HUES48 (cell line): ENCODE results near the gene ZNF664.
"Not testable (repeated sequence)": the region's sequence is repeated elsewhere in the genome, so short reads cannot be mapped to it uniquely, and the experiment has no call there.

Experiments
- H3K27ac ChIP-seq: one replicate; pipeline ENCODE4 v1.7.0; 2013; ENCODE audit warnings: low read depth, low read length, inconsistent platforms
- H3K27me3 ChIP-seq: 2 replicates; pipeline ENCODE4 v1.6.1; 2013; ENCODE audit warnings: mild to moderate bottlenecking, low read length; ENCODE audit not compliant: control insufficient read depth, insufficient read depth
- H3K36me3 ChIP-seq: 2 replicates; pipeline ENCODE4 v1.6.1; 2013; ENCODE audit warnings: low read length; ENCODE audit not compliant: control insufficient read depth, insufficient read depth
- H3K4me1 ChIP-seq: 2 replicates; pipeline ENCODE4 v1.6.1; 2013; ENCODE audit warnings: mild to moderate bottlenecking, low read length; ENCODE audit not compliant: control insufficient read depth, insufficient read depth
- H3K4me3 ChIP-seq: 2 replicates; pipeline ENCODE4 v1.5.1; 2013; ENCODE audit warnings: mild to moderate bottlenecking, low read depth, low read length
- H3K9ac ChIP-seq: 2 replicates; pipeline ENCODE4 v1.6.1; 2013; ENCODE audit warnings: mild to moderate bottlenecking, low read depth, low read length, moderate library complexity
- H3K9me3 ChIP-seq: 2 replicates; pipeline ENCODE4 v1.6.1; 2013; ENCODE audit warnings: low read length; ENCODE audit not compliant: control insufficient read depth, insufficient read depth

The ZNF664 gene

GRCh38 chr12:123942911-123943648 lies 29.9 kb upstream of the ZNF664 start:
- Histone ChIP-seq H3K9me3 (no peaks in the 10 kb centered on the region), H3K4me1 (no peaks in the 10 kb centered on the region), H3K27me3 (peaks cover 8% of the 10 kb centered on the region; the same call in 1 of the 2 replicates), H3K27ac (no peak overlapping the region), H3K9ac (no peak overlapping the region), H3K36me3 (no peaks in the 10 kb centered on the region), H3K4me3 (no peak overlapping the region)

DNA sequence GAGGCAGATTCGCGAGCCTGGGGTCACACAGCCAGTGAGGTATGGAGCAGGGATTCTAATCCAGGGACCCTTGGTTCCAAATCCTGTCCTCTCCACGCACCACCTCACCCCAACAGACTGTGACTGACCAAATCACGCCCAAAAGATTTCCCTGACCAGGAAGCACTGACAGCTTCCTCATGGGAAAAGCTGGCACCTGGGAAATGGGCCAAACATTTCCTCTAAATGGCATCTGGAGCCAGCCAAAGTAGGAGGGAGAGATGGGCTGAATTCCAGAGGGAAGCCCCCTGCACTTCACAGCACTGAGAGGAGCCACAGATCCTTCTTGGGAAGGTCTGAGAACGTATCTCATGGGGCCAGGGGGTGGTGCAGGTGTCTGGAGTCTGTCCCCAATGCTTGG lies 29.2 kb upstream of the ZNF664 start:
- Histone ChIP-seq H3K36me3 (no peaks in the 10 kb centered on the region), H3K4me1 (no peaks in the 10 kb centered on the region), H3K27me3 (peaks cover 8% of the 10 kb centered on the region; the same call in 1 of the 2 replicates), H3K4me3 (no peak overlapping the region), H3K9ac (no peak overlapping the region), H3K27ac (no peak overlapping the region), H3K9me3 (no peaks in the 10 kb centered on the region)

DNA sequence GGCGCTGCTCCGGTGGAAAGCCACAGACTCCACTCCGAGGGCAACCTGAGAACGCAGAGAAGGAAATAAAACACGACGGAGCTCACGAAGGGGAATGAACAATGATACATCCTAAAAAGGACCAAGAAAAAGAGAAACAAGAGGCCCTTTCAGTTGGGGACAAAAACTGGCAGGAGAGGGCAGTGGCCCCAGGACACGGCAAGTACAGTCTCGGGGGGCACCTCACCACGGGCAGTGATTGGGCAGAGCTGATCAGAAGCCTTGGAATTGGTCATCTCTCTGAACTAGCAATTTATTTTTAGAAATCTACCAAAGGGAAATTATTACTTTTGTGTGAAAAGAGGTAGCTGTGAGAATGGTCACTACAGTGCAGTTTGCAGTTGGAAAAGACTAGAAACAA lies 28.3 kb upstream of the ZNF664 start:
- Histone ChIP-seq H3K4me3 (no peak overlapping the region), H3K36me3 (no peaks in the 10 kb centered on the region), H3K4me1 (no peaks in the 10 kb centered on the region), H3K9me3 (no peaks in the 10 kb centered on the region), H3K27me3 (peaks cover 10% of the 10 kb centered on the region; the same call in 1 of the 2 replicates), H3K27ac (no peak overlapping the region), H3K9ac (no peak overlapping the region)

GRCh38 chr12:123945287-123946151 lies 27.5 kb upstream of the ZNF664 start:
- Histone ChIP-seq H3K9me3 (no peaks in the 10 kb centered on the region), H3K36me3 (no peaks in the 10 kb centered on the region), H3K27me3 (peaks cover 11% of the 10 kb centered on the region; the same call in 1 of the 2 replicates), H3K9ac (no peak overlapping the region), H3K4me1 (no peaks in the 10 kb centered on the region), H3K4me3 (no peak overlapping the region), H3K27ac (no peak overlapping the region)

DNA sequence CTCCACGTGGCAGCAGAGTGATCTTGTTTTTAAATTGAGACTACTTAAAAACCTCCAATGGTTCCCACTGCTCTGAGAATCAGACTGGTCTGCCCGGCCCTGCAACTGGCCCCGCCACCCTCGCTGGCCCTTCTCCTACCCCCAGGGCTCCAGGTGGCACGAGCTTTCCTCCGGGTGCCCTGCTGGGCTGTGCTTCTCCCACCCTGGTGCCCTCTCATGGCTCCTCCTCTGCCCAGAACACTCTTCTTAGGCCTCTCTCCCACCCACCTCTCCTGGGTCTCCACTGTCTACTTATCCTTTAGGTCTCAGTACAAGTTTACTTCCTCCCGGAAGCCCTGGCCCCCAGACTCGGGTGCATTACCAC lies 26.9 kb upstream of the ZNF664 start:
- no peaks in the 10 kb centered on the region for H3K36me3 ChIP-seq
- no peak overlapping the region for H3K9ac ChIP-seq
- H3K27me3 ChIP-seq = peaks cover 11% of the 10 kb centered on the region; the same call in 1 of the 2 replicates
- H3K27ac ChIP-seq = no peak overlapping the region
- no peaks in the 10 kb centered on the region for H3K4me1 ChIP-seq
- no peaks in the 10 kb centered on the region for H3K9me3 ChIP-seq
- no peak overlapping the region for H3K4me3 ChIP-seq

GRCh38 chr12:123946516-123947505 lies 26.2 kb upstream of the ZNF664 start:
- peaks cover 11% of the 10 kb centered on the region; the same call in 1 of the 2 replicates for H3K27me3 ChIP-seq
- not testable (repeated sequence) for H3K9ac ChIP-seq, H3K4me1 ChIP-seq, H3K27ac ChIP-seq, H3K9me3 ChIP-seq, H3K4me3 ChIP-seq, H3K36me3 ChIP-seq

GRCh38 chr12:123947531-123947930 lies 25.5 kb upstream of the ZNF664 start:
- not testable (repeated sequence) for H3K4me1 ChIP-seq, H3K9ac ChIP-seq, H3K36me3 ChIP-seq, H3K27ac ChIP-seq, H3K9me3 ChIP-seq, H3K4me3 ChIP-seq
- H3K27me3 ChIP-seq = peaks cover 14% of the 10 kb centered on the region; the same call in 1 of the 2 replicates

GRCh38 chr12:123948401-123948795 lies 24.6 kb upstream of the ZNF664 start:
- H3K27me3 ChIP-seq = peaks cover 16% of the 10 kb centered on the region; the same call in 1 of the 2 replicates
- H3K4me3 ChIP-seq = no peak overlapping the region
- H3K36me3 ChIP-seq = no peaks in the 10 kb centered on the region
- no peaks in the 10 kb centered on the region for H3K4me1 ChIP-seq
- H3K9me3 ChIP-seq = no peaks in the 10 kb centered on the region
- H3K27ac ChIP-seq = no peak overlapping the region
- H3K9ac ChIP-seq = no peak overlapping the region

GRCh38 chr12:123948796-123949769 lies 23.9 kb upstream of the ZNF664 start:
- H3K27me3 ChIP-seq = peaks cover 16% of the 10 kb centered on the region; the same call in 1 of the 2 replicates
- H3K36me3 ChIP-seq = no peaks in the 10 kb centered on the region
- no peak overlapping the region for H3K27ac ChIP-seq
- H3K9ac ChIP-seq = no peak overlapping the region
- H3K9me3 ChIP-seq = no peaks in the 10 kb centered on the region
- H3K4me1 ChIP-seq = no peaks in the 10 kb centered on the region
- no peak overlapping the region for H3K4me3 ChIP-seq

- H3K4me1 ChIP-seq = no peaks in the 10 kb centered on the region
- no peaks in the 10 kb centered on the region for H3K36me3 ChIP-seq
- H3K27ac ChIP-seq = no peak overlapping the region
- H3K9ac ChIP-seq = no peak overlapping the region
- no peaks in the 10 kb centered on the region for H3K9me3 ChIP-seq
- peaks cover 21% of the 10 kb centered on the region; the same call in 1 of the 2 replicates for H3K27me3 ChIP-seq
- no peak overlapping the region for H3K4me3 ChIP-seq
Measured at GRCh38 chr12:123949770-123950165, 23.2 kb upstream of the ZNF664 start.
